GM12878 (cell line): ENCODE results near the gene CELF2. TPM values are rescaled to one million over a fixed set of nuclear protein-coding genes. Genes with fewer than 3 reads are reported as not detected.

Experiments used
- ATAC-seq: fragments of 200-7000 bp; cut with Tn5 transposase; 3 replicates; pipeline ENCODE4 v1.9.1; 2020; ENCODE audit warnings: mild to moderate bottlenecking, moderate library complexity
- BruUV-seq: library from RNA; stranded (reverse); fragments of 400-500 nt; replicated peaks from 2 replicates; lab custom pipeline; 2021; lab: Mats Ljungman, UMichigan
- CTCF ChIA-PET: fragments of 300-600 bp; sonication (Branson Sonifier 250); formaldehyde crosslinking; extraction: SDS; loops from one replicate; lab custom pipeline; 2021; ENCODE audit warnings: inconsistent platforms; lab: Yijun Ruan, JAX
- POLR2A ChIA-PET: fragments of 350-600 bp; formaldehyde crosslinking; extraction: SDS; loops from one replicate; lab custom pipeline; 2021; ENCODE audit warnings: inconsistent platforms; lab: Charles Lee
- RAD21 ChIA-PET: fragments of 300-600 bp; sonication (Branson Sonifier 250); formaldehyde crosslinking; loops from one replicate; lab custom pipeline; 2023; ENCODE audit warnings: antibody characterized with exemption; ENCODE audit not compliant: unreplicated experiment; lab: Charles Lee
- SMC1A ChIA-PET: fragments of 300-600 bp; sonication (Branson Sonifier 250); formaldehyde crosslinking; loops from one replicate; lab custom pipeline; 2023; ENCODE audit not compliant: unreplicated experiment, uncharacterized antibody; lab: Charles Lee
- DNase-seq: peaks from one replicate; pipeline ENCODE4 v3.0.0-alpha.2; 2011; ENCODE audit warnings: low read depth, low spot score
- FAIRE-seq: peaks from 3 replicates; lab custom pipeline; 2011; peaks lifted over from hg19 to GRCh38; lab: Jason Lieb, UNC
- H2AFZ ChIP-seq: 2 replicates; pipeline ENCODE4 v1.6.0; 2011; ENCODE audit warnings: low read depth, low read length, control low read depth; ENCODE audit not compliant: control insufficient read depth
- H3K27ac ChIP-seq: 2 replicates; pipeline ENCODE4 v1.5.1; 2011; ENCODE audit warnings: control low read depth; ENCODE audit not compliant: control insufficient read depth, insufficient read depth
- H3K27me3 ChIP-seq, 2 experiments: replicated peaks in 1 of 2; 2 replicates each; pipeline versions ENCODE4 v1.6.0 to v1.6.1; 2011; ENCODE audit warnings: low read length in 1 of 2; ENCODE audit not compliant: control insufficient read depth in 2 of 2, insufficient read depth in 2 of 2
- H3K36me3 ChIP-seq, 2 experiments: 2 replicates each; pipeline ENCODE4 v1.5.1; 2011; ENCODE audit warnings: low read length in 1 of 2; ENCODE audit not compliant: control insufficient read depth in 2 of 2, insufficient read depth in 2 of 2
- H3K4me1 ChIP-seq: 2 replicates; pipeline ENCODE4 v1.6.1; 2011; ENCODE audit warnings: mild to moderate bottlenecking, low read length, moderate library complexity, mixed read lengths; ENCODE audit not compliant: control insufficient read depth, insufficient read depth
- H3K4me2 ChIP-seq: 2 replicates; pipeline ENCODE4 v1.6.0; 2011; ENCODE audit warnings: control low read depth; ENCODE audit not compliant: control insufficient read depth, insufficient read depth
- H3K4me3 ChIP-seq: fragments of 200-600 bp; sonication (generic); 2 replicates; pipeline ENCODE4 v1.5.1; 2016
- H3K79me2 ChIP-seq: 2 replicates; pipeline ENCODE4 v1.6.0; 2011; ENCODE audit warnings: low read length; ENCODE audit not compliant: control insufficient read depth, insufficient read depth
- H3K9ac ChIP-seq: 2 replicates; pipeline ENCODE4 v1.8.0; 2011; ENCODE audit warnings: low read length, control low read depth, mixed read lengths; ENCODE audit not compliant: control insufficient read depth, insufficient read depth
- H3K9me3 ChIP-seq: replicated peaks from 3 replicates; pipeline ENCODE4 v1.5.1; 2011; ENCODE audit warnings: mild to moderate bottlenecking, low read length; ENCODE audit not compliant: control insufficient read depth, insufficient read depth
- H4K20me1 ChIP-seq: 2 replicates; pipeline ENCODE4 v1.6.0; 2011; ENCODE audit not compliant: control insufficient read depth, insufficient read depth
- EGR1 ChIP-seq, 2 experiments: IDR thresholded peaks; 1 replicate in 1 of 2; 2 replicates in 1 of 2; pipeline ENCODE4 v1.6.1; 2011 to 2012; ENCODE audit warnings: low read depth in 2 of 2, low read length in 2 of 2, borderline replicate concordance in 1 of 2, mild to moderate bottlenecking in 1 of 2, moderate library complexity in 1 of 2
- HDGF ChIP-seq: fragments of 450-650 bp; IDR thresholded peaks from 2 replicates; pipeline ENCODE4 v1.6.1; 2016; ENCODE audit warnings: antibody characterized with exemption
- IKZF2 ChIP-seq, 2 experiments: fragments of 450-650 bp; IDR thresholded peaks; 2 replicates each; pipeline ENCODE4 v1.6.1; 2017; ENCODE audit warnings: mild to moderate bottlenecking in 2 of 2, moderate library complexity in 2 of 2
- POLR2A ChIP-seq: IDR thresholded peaks from 2 replicates; pipeline ENCODE4 v1.6.1; 2011; ENCODE audit warnings: low read depth, mild to moderate bottlenecking, low read length
- POLR2AphosphoS5 ChIP-seq: IDR thresholded peaks from 2 replicates; pipeline ENCODE4 v1.6.1; 2011; ENCODE audit warnings: mild to moderate bottlenecking, low read length, inconsistent platforms
- RAD21 ChIP-seq: IDR thresholded peaks from 2 replicates; pipeline ENCODE4 v1.6.1; 2011; ENCODE audit warnings: mild to moderate bottlenecking, low read depth, low read length, moderate library complexity; ENCODE audit not compliant: insufficient read depth
- WRNIP1 ChIP-seq: IDR thresholded peaks from 2 replicates; pipeline ENCODE4 v1.6.1; 2011; ENCODE audit warnings: low read depth, low read length, improper control_type of control experiment, borderline replicate concordance
- YBX1 ChIP-seq: fragments of 450-650 bp; IDR thresholded peaks from 2 replicates; pipeline ENCODE4 v1.6.1; 2016; ENCODE audit warnings: antibody characterized with exemption
- WGBS: methylation state at CpG from one replicate; pipeline ENCODE4 v1.1.6; 2016; ENCODE audit warnings: low lambda C conversion rate; ENCODE audit not compliant: insufficient replicate concordance, insufficient coverage; ENCODE audit errors: missing lambda C conversion rate; 5-methylcytosine and 5-hydroxymethylcytosine counted together
- in situ Hi-C: fragments of 300-500 bp; cut with MboI; formaldehyde crosslinking; loops from 9 replicates; pipeline ENCODE4 v1.14.3; 2018; ENCODE audit warnings: mixed read lengths
- intact Hi-C: fragments of 100-400 bp; cut with micrococcal nuclease; formaldehyde crosslinking; loops from one replicate; pipeline ENCODE4 v1.14.2; 2022; ENCODE audit not compliant: unreplicated experiment
- polyA plus RNA-seq, 11 experiments: library from polyadenylated mRNA; depleted of rRNA in 4 of 11; unstranded in 6 of 11; stranded (reverse) in 5 of 11; fragments of >200 nt; fragmentation: Nextera tagmentation in 4 of 11; fragmentation: Illumina TruSeq in 1 of 11; extraction: Ambion mirVana in 4 of 11; extraction: Trizol in 1 of 11; gene quantifications; 1 replicate in 1 of 11; 2 replicates in 10 of 11; pipeline versions ENCODE4 v1.2.1 to v1.2.3, GENCODE V29; 2011 to 2016; ENCODE audit warnings: inconsistent platforms in 2 of 11, missing spikeins in 2 of 11, low read depth in 1 of 11
- total RNA-seq, 4 experiments: library from RNA; depleted of rRNA in 3 of 4; stranded (reverse); fragments of >200 nt in 3 of 4; fragmentation: Illumina TruSeq in 1 of 4; extraction: Trizol in 1 of 4; gene quantifications; 2 replicates each; pipeline versions ENCODE4 v1.2.1 to v1.2.3, GENCODE V29; 2013 to 2021
- TF ChIP-seq, protein P1 (sequence below): IDR thresholded peaks from 2 replicates; pipeline ENCODE4 v1.6.1; 2012; ENCODE audit warnings: low read depth, low read length, improper control_type of control experiment
- TF ChIP-seq, protein P2 (sequence below): fragments of 450-650 bp; IDR thresholded peaks from 2 replicates; pipeline ENCODE4 v1.6.1; 2016; ENCODE audit warnings: mild to moderate bottlenecking, moderate library complexity, borderline replicate concordance

Gene CELF2
- total and polyA plus RNA-seq, 10 of the 15 experiments (the other 5 are each of a cell fraction or from before 2014, with no cell fraction given): 20.8 to 129 (median 86.3) TPM

DNA sequence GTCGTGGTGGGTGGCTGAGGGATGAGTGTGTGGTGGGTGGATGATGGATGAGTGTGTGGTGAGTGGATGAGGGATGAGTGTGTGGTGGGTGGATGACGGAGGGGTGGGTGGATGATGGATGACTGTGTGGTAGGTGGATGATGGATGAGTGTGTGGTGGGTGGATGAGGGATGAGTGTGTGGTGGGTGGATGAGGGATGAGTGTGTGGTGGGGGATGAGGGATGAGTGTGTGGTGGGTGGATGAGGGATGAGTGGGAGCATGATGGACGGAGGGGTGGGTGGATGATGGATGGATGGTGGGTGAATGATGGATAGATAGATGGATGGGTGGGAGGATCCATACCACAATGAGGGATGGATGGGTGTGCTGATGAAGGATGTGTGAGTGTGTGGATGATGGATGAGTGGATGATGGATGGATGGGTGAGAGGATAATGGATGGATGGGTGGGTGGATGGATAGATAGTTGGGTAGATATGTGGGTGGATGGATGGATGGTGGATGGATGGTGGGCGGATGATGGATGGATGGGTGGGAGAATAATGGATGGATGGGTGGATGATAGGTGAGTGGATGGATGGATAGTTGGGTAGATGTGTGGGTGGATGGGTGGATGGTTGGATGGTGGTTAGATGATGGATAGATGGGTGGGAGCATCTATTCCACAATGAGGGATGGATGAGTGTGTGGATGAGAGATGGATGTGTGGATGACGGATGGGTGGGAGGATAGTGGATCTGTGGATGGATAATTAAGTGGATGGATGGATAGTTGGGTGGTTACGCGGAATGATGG lies 266.8 kb downstream of the CELF2 start:
- intact Hi-C loops: no loop called here
- in situ Hi-C loops: no loop called here
- TF ChIP-seq HDGF (peak; percentile 92), POLR2AphosphoS5 (peak; percentile 71), POLR2A (peak; percentile 29; the same call in 1 of the 2 replicates), EGR1 (IDR thresholded peaks at IDR 0.05; ENCODE audit: borderline replicate concordance in 1 of 2, low read depth in 2 of 2, low read length in 2 of 2) (no peak), IKZF2 (IDR thresholded peaks at IDR 0.05) (0 out of 4 replicates have a peak, but pooled peaks of 1 of the 2 experiments have one; percentile 11), YBX1 (no peak), WRNIP1 (no peak)
- ChIA-PET POLR2A (no interaction called here), CTCF (no interaction called here), RAD21 (no interaction called here), SMC1A (no interaction called here)
- Histone ChIP-seq H3K36me3 (peaks cover 36 to 59% of the 10 kb centered on the region in 2 experiments), H3K9me3 (no peaks in the 10 kb centered on the region; the same call in 2 of the 3 replicates), H3K27me3 (no peaks in the 10 kb centered on the region), H2AFZ (no peak overlapping the region), H3K79me2 (no peaks in the 10 kb centered on the region; the same call in 1 of the 2 replicates), H3K4me1 (peaks cover 23% of the 10 kb centered on the region), H3K27ac (no peak overlapping the region), H3K4me3 (no peak overlapping the region), H4K20me1 (no peaks in the 10 kb centered on the region), H3K9ac (no peak overlapping the region), H3K4me2 (no peak overlapping the region)
- DNase-seq (no peak), FAIRE-seq (no peak), ATAC-seq (no peak)
- 100% methylated on average over 5 of the region's 7 CpGs for whole genome bisulfite sequencing
- no TSS peak for BruUV-seq

DNA sequence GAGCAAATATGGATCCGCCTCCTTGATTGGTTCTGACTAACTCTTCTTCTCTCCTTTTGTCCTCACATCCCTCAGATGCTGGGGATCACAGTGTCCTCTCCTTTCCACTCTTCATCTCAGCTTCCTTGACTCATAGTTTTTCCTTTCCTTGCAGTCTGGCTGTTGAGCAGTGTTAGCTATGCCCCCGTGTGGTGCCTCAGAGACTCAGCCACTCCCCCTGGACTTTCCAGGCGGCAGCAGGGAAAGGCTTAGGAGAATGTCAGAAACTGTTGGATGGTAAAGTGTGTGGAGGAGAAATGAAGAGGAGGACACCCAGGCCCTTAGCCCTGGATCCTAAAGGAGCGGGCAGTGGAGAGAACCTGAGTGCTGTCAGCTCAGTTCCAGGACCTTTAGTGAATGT lies 267.5 kb downstream of the CELF2 start:
- DNase-seq (no peak), ATAC-seq (no peak), FAIRE-seq (no peak)
- 98% methylated on average over 4 of the region's 4 CpGs for WGBS
- Histone ChIP-seq H3K79me2 (no peaks in the 10 kb centered on the region; the same call in 1 of the 2 replicates), H4K20me1 (no peaks in the 10 kb centered on the region), H3K27me3 (no peaks in the 10 kb centered on the region), H3K4me3 (no peak overlapping the region), H3K4me1 (peaks cover 23% of the 10 kb centered on the region), H2AFZ (no peak overlapping the region), H3K9ac (no peak overlapping the region), H3K27ac (peak overlapping the region; percentile 79), H3K4me2 (no peak overlapping the region; the same call in 1 of the 2 replicates), H3K36me3 (peaks cover 35 to 59% of the 10 kb centered on the region in 2 experiments), H3K9me3 (no peaks in the 10 kb centered on the region; the same call in 2 of the 3 replicates)
- intact Hi-C loops (no loop called here), in situ Hi-C loops (no loop called here)
- BruUV-seq: no TSS peak
- ChIA-PET SMC1A (interaction anchor here (0.6 to 1.3 kb wide), 2 partner anchors 10 to 14 kb away, joined by 3 to 4 read pairs; no protein-coding TSS in a partner anchor), CTCF (no interaction called here), RAD21 (no interaction called here), POLR2A (no interaction called here)
- TF ChIP-seq YBX1 (no peak), RAD21 (peak; percentile 19; the same call in 1 of the 2 replicates), POLR2AphosphoS5 (0 out of 2 replicates have a peak, but pooled peaks have one; percentile 36)
- TF ChIP-seq, protein P1, sequence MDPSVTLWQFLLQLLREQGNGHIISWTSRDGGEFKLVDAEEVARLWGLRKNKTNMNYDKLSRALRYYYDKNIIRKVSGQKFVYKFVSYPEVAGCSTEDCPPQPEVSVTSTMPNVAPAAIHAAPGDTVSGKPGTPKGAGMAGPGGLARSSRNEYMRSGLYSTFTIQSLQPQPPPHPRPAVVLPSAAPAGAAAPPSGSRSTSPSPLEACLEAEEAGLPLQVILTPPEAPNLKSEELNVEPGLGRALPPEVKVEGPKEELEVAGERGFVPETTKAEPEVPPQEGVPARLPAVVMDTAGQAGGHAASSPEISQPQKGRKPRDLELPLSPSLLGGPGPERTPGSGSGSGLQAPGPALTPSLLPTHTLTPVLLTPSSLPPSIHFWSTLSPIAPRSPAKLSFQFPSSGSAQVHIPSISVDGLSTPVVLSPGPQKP: no peak
- TF ChIP-seq, protein P2, sequence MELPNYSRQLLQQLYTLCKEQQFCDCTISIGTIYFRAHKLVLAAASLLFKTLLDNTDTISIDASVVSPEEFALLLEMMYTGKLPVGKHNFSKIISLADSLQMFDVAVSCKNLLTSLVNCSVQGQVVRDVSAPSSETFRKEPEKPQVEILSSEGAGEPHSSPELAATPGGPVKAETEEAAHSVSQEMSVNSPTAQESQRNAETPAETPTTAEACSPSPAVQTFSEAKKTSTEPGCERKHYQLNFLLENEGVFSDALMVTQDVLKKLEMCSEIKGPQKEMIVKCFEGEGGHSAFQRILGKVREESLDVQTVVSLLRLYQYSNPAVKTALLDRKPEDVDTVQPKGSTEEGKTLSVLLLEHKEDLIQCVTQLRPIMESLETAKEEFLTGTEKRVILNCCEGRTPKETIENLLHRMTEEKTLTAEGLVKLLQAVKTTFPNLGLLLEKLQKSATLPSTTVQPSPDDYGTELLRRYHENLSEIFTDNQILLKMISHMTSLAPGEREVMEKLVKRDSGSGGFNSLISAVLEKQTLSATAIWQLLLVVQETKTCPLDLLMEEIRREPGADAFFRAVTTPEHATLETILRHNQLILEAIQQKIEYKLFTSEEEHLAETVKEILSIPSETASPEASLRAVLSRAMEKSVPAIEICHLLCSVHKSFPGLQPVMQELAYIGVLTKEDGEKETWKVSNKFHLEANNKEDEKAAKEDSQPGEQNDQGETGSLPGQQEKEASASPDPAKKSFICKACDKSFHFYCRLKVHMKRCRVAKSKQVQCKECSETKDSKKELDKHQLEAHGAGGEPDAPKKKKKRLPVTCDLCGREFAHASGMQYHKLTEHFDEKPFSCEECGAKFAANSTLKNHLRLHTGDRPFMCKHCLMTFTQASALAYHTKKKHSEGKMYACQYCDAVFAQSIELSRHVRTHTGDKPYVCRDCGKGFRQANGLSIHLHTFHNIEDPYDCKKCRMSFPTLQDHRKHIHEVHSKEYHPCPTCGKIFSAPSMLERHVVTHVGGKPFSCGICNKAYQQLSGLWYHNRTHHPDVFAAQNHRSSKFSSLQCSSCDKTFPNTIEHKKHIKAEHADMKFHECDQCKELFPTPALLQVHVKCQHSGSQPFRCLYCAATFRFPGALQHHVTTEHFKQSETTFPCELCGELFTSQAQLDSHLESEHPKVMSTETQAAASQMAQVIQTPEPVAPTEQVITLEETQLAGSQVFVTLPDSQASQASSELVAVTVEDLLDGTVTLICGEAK: no peak
